Testis (tissue), 3 donors: ENCODE results near the gene SRPK3. TPM values are rescaled to one million over a fixed set of nuclear protein-coding genes. Genes with fewer than 3 reads are reported as not detected.

ENCODE experiments used
- DNase-seq: peaks from one replicate; pipeline ENCODE4 v3.0.0-alpha.2; 2019
- H3K27ac ChIP-seq, 2 donors: fragments of 200-600 bp; sonication (generic); one replicate each; pipeline ENCODE4 v1.5.1; 2019
- H3K27me3 ChIP-seq: fragments of 200-600 bp; sonication (generic); one replicate; pipeline ENCODE4 v1.5.1; 2019
- H3K36me3 ChIP-seq: fragments of 200-600 bp; sonication (generic); one replicate; pipeline ENCODE4 v1.5.1; 2017; ENCODE audit warnings: low read depth; ENCODE audit errors: missing control alignments
- H3K4me1 ChIP-seq: fragments of 200-600 bp; sonication (generic); one replicate; pipeline ENCODE4 v1.5.1; 2019
- H3K4me3 ChIP-seq, 2 donors: fragments of 200-600 bp; sonication (generic); one replicate each; pipeline ENCODE4 v1.5.1; 2017 to 2019
- H3K9me3 ChIP-seq: fragments of 200-600 bp; sonication (generic); one replicate; pipeline ENCODE4 v1.5.1; 2017
- CTCF ChIP-seq, 3 experiments: fragments of 450-650 bp in 2 of 3; fragments of 200-600 bp in 1 of 3; sonication (generic) in 1 of 3; IDR thresholded peaks; one replicate each; pipeline ENCODE4 v1.5.1; 2016 to 2019; ENCODE audit warnings: antibody characterized with exemption in 3 of 3, mild to moderate bottlenecking in 2 of 3, moderate library complexity in 1 of 3
- POLR2A ChIP-seq: fragments of 450-650 bp; IDR thresholded peaks from one replicate; pipeline ENCODE4 v1.6.1; 2017; ENCODE audit warnings: antibody characterized with exemption, mild to moderate bottlenecking, moderate library complexity
- WGBS, 2 donors: methylation state at CpG; one replicate each; pipeline ENCODE4 v1.1.5; 2018; 5-methylcytosine and 5-hydroxymethylcytosine counted together
- intact Hi-C: fragments of 100-400 bp; cut with DNase I; formaldehyde crosslinking; loops from one replicate; pipeline ENCODE4 v1.15.1; 2023; ENCODE audit warnings: low total_unique reads
- polyA plus RNA-seq: library from polyadenylated mRNA; stranded (reverse); fragments of 350-450 nt; fragmentation: Illumina TruSeq; extraction: RNeasy Lipid Tissue Mini Kit (QIAGEN cat#74804); gene quantifications from one replicate; pipeline ENCODE4 v1.2.3, GENCODE V29; 2014; ENCODE audit warnings: low read depth, low replicate concordance; ENCODE audit not compliant: insufficient read depth
- total RNA-seq, 2 donors: library from RNA; depleted of rRNA; stranded (reverse); fragments of >200 nt; gene quantifications; one replicate each; pipeline ENCODE4 v1.2.3, GENCODE V29; 2016

The SRPK3 gene
- total and polyA plus RNA-seq, 3 donors from 2014 or later = 0.62 to 2.2 (median 1.3) TPM

- intact Hi-C loops = loop anchor here (10.0 kb wide), 1 partner anchor 191 kb away; no protein-coding TSS in a partner anchor
- 76 to 84% methylated on average over 6 to 18 of the region's 18 CpGs for WGBS, 2 donors
- H3K4me1 ChIP-seq = peaks cover 14% of the 10 kb centered on the region
- DNase-seq = no peak
- no peaks in the 10 kb centered on the region for H3K36me3 ChIP-seq
- no peaks in the 10 kb centered on the region for H3K27me3 ChIP-seq
- no peak overlapping the region for H3K4me3 ChIP-seq
- H3K27ac ChIP-seq = no peak overlapping the region
- H3K9me3 ChIP-seq = no peaks in the 10 kb centered on the region
- TF ChIP-seq CTCF (IDR thresholded peaks at IDR 0.05) = no peak
- no peak for TF ChIP-seq POLR2A
Observed at GRCh38 chrX:153763298-153763932, 17.4 kb upstream of the SRPK3 start.

GRCh38 chrX:153763989-153764755 is 16.7 kb upstream of the SRPK3 start, which contains the start of gene PLXNB3:
Gene PLXNB3, plus strand, starts transcription at chrX:153764249. Its CDS starts 1,287 bp downstream, at chrX:153765536.
- Histone ChIP-seq H3K27me3 (no peaks in the 10 kb centered on the region), H3K4me3 (no peak within 1 kb of the TSS), H3K36me3 (no peaks in the 10 kb centered on the region), H3K27ac (peak within 1 kb of the TSS; percentile 39 to 72), H3K9me3 (no peaks in the 10 kb centered on the region), H3K4me1 (peaks cover 14% of the 10 kb centered on the region)
- intact Hi-C loops = loop anchor here (10.0 kb wide), 1 partner anchor 191 kb away; no protein-coding TSS in a partner anchor
- 46% methylated on average over 15 of the region's 26 CpGs; no CpG with 5 or more reads in 1 of the 2 donors for WGBS, 2 donors
- TF ChIP-seq CTCF (IDR thresholded peaks at IDR 0.05) (peak; percentile 71 to 81 (median 80)), POLR2A (no peak)
- DNase-seq = peak; percentile 79

- no peak for DNase-seq
- H3K9me3 ChIP-seq = no peaks in the 10 kb centered on the region
- WGBS, 2 donors = 53% methylated on average over 3 of the region's 7 CpGs; no CpG with 5 or more reads in 1 of the 2 donors
Observed at GRCh38 chrX:153764786-153765137, 16.1 kb upstream of the SRPK3 start.

More at GRCh38 chrX:153764786-153765137, 16.1 kb upstream of the SRPK3 start:
- Histone ChIP-seq H3K4me1 (peaks cover 14% of the 10 kb centered on the region), H3K27ac (peak overlapping the region; percentile 39 to 72), H3K4me3 (no peak overlapping the region), H3K36me3 (no peaks in the 10 kb centered on the region), H3K27me3 (no peaks in the 10 kb centered on the region)
- intact Hi-C loops = loop anchor here (10.0 kb wide), 1 partner anchor 190 kb away; no protein-coding TSS in a partner anchor
- TF ChIP-seq CTCF (IDR thresholded peaks at IDR 0.05) (no peak), POLR2A (no peak)
